Pancreas (tissue), 10 donors: ENCODE data around the gene SARS1. TPM values are rescaled to one million over a fixed set of nuclear protein-coding genes. Genes with fewer than 3 reads are reported as not detected.

Source experiments
- ATAC-seq, 4 donors: fragments of 200-7000 bp; cut with Tn5 transposase; one replicate each; pipeline versions ENCODE4 v1.8.0 to v1.9.1; 2020; ENCODE audit warnings: mild to moderate bottlenecking in 4 of 4, moderate library complexity in 4 of 4
- DNase-seq, 6 donors: peaks; one replicate each; pipeline ENCODE4 v3.0.0-alpha.2; 2020
- FAIRE-seq: peaks from 2 replicates; lab custom pipeline; 2012; peaks lifted over from hg19 to GRCh38; lab: Jason Lieb, UNC
- H3K27ac ChIP-seq, 4 donors: fragments of 200-600 bp; sonication (generic); 1 replicate in 3 of 4; 2 replicates in 1 of 4; pipeline versions ENCODE4 v1.5.0 to v1.8.0; 2020
- H3K27me3 ChIP-seq, 4 donors: fragments of 200-600 bp; one replicate each; pipeline ENCODE4 v1.8.0; 2021
- H3K36me3 ChIP-seq, 3 donors: fragments of 200-600 bp; sonication (generic) in 1 of 3; one replicate each; pipeline versions ENCODE4 v1.5.0 to v1.8.0; 2020 to 2021
- H3K4me1 ChIP-seq, 3 donors: fragments of 200-600 bp; one replicate each; pipeline ENCODE4 v1.8.0; 2021
- H3K4me3 ChIP-seq, 4 donors: fragments of 200-600 bp; sonication (generic) in 2 of 4; one replicate each; pipeline versions ENCODE4 v1.5.0 to v1.8.0; 2020 to 2021
- H3K9me3 ChIP-seq, 4 donors: fragments of 200-600 bp; one replicate each; pipeline ENCODE4 v1.8.0; 2021
- WGBS, 2 donors: extraction: QIAGEN DNeasy Blood & Tissue Kit; methylation state at CpG; one replicate each; pipeline ENCODE4 v1.1.7; 2013; 5-methylcytosine and 5-hydroxymethylcytosine counted together
- intact Hi-C, 3 donors: fragments of 100-400 bp; cut with DNase I; formaldehyde crosslinking; loops; one replicate each; pipeline versions ENCODE4 v1.11.1 to v1.14.2; 2022
- polyA plus RNA-seq, 2 donors: library from polyadenylated mRNA; stranded (reverse); fragments of 200-250 nt; gene quantifications; one replicate each; pipeline ENCODE4 v1.2.3, GENCODE V29; 2013
- total RNA-seq, 6 donors: library from RNA; stranded (reverse); fragmentation: NEBNext Ultra II Directional in 4 of 6; extraction: Animal tissue kit (Norgen Biotek cat#: 25700) in 4 of 6; gene quantifications; one replicate each; pipeline versions ENCODE4 v1.2.1 to v1.2.4, GENCODE V29; 2021 to 2023
- TF ChIP-seq, protein P1 (sequence below), 4 donors: fragments of 200-600 bp; sonication (generic) in 3 of 4; IDR thresholded peaks; one replicate each; pipeline versions ENCODE4 v1.5.0 to v1.8.0; 2021; ENCODE audit warnings: antibody characterized with exemption in 4 of 4
- donor health status: healthy with polysubstance abuse.
- donor health status: DM: no; HTN: no; CAD: no; lungs with moderate emphysema.
- donor health status: DM: no; HTN: no; CAD: no.
- donor health status: control.
- donor health status: control.
- donor health status: Bipolar disorder and iron deficiency.
- donor health status: DM: yes; HTN: yes; CAD: no.
- donor health status: DM: no; HTN: no; CAD: no.
- donor health status: DM: no; HTN: no; CAD: no.
- donor health status: DM: yes; HTN: yes; CAD: no.

Gene SARS1
- total and polyA plus RNA-seq, 8 donors: 50.5 to 270 (median 115) TPM

DNA sequence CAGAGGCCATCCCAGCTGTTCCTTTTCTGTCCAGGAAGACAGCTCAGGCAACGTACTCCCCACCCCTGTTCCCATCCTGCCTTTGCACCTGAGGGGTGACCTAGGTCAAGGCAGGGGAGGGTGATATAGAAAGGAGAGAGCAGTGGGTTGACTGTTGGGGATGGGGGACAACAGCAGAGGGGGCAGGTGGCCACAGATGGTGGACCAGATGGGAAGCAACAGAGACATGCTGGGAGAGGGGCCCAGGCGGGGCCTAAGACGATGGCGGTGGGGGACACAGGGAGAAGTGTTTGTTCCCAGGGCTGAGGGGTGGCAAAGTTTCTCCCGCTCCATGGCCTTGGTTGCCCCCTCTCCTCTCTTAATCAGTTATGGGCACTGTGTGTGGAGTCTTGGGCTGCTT is 42.0 kb downstream of the SARS1 start:
- H3K27me3 ChIP-seq: no peaks in the 10 kb centered on the region
- FAIRE-seq (no peak), ATAC-seq (no peak), DNase-seq (no peak)
- no peaks in the 10 kb centered on the region for H3K4me1 ChIP-seq
- WGBS, 2 donors: 90 to 93% methylated on average over 5 of the region's 5 CpGs
- TF ChIP-seq, protein P1, sequence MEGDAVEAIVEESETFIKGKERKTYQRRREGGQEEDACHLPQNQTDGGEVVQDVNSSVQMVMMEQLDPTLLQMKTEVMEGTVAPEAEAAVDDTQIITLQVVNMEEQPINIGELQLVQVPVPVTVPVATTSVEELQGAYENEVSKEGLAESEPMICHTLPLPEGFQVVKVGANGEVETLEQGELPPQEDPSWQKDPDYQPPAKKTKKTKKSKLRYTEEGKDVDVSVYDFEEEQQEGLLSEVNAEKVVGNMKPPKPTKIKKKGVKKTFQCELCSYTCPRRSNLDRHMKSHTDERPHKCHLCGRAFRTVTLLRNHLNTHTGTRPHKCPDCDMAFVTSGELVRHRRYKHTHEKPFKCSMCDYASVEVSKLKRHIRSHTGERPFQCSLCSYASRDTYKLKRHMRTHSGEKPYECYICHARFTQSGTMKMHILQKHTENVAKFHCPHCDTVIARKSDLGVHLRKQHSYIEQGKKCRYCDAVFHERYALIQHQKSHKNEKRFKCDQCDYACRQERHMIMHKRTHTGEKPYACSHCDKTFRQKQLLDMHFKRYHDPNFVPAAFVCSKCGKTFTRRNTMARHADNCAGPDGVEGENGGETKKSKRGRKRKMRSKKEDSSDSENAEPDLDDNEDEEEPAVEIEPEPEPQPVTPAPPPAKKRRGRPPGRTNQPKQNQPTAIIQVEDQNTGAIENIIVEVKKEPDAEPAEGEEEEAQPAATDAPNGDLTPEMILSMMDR (IDR thresholded peaks at IDR 0.05): no peak
- no peaks in the 10 kb centered on the region for H3K9me3 ChIP-seq
- intact Hi-C loops: no loop called here
- no peak overlapping the region for H3K27ac ChIP-seq
- no peak overlapping the region for H3K4me3 ChIP-seq
- no peaks in the 10 kb centered on the region for H3K36me3 ChIP-seq

DNA sequence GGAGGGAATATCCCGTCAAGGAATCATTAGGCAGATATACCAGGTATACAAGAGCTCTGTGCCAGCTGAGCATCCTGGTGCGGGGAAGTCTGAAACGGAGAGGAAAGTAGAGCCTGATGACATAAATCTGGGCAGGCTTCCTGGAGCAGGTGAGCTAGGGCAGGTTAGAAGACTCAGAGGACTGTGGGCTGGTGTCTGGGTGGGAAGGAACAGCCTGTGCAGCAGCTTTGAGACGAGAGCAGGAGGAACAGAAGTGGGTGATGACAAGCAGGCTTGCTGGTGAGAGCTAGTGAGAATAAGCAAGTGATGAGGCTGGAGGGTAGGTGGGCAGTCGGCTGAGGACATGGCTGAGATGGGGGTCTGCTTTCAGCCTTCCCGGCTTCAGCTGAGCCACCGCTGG is 42.4 kb downstream of the SARS1 start:
- DNase-seq (no peak), ATAC-seq (no peak), FAIRE-seq (no peak)
- Histone ChIP-seq H3K27ac (no peak overlapping the region), H3K36me3 (no peaks in the 10 kb centered on the region), H3K4me3 (no peak overlapping the region), H3K4me1 (no peaks in the 10 kb centered on the region), H3K27me3 (no peaks in the 10 kb centered on the region), H3K9me3 (no peaks in the 10 kb centered on the region)
- intact Hi-C loops: no loop called here
- TF ChIP-seq, protein P1 (IDR thresholded peaks at IDR 0.05): no peak
- 80 to 87% methylated on average over 7 of the region's 7 CpGs for WGBS, 2 donors

DNA sequence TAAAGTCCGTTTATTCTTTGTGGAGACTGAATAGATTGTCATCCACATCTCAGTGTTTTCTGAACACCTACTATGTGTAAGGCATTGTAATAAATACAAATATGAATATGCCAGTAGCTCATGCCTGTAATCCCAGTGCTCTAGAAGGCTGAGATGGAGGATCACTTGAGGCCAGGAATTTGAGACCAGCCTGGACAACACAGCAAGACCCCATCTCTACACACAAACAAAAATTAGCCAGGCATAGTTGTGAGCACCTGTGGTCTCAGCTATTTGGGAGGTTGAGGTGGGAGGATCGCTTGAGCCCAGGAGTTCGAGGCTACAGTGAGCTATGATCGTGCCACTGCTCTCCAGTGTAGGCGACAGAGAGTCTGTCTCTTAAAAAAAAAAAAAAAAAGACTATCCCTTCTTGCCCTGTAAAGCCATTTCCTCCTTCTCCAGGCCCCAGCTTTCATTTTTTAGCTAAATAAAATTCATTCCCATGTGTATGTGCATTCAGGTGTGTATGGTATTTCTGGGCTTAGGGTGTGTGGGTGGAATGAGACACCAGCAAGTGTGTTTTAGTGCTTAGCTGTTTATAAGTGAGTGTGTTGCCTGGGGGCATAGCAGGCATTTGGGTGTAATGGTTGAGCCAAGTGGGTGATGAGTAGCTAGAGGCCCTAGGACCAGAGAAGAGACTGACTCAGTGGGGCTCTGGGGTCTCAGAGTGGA is 43.4 kb downstream of the SARS1 start:
- 84 to 86% methylated on average over 5 of the region's 5 CpGs for WGBS, 2 donors
- Histone ChIP-seq H3K4me3 (no peak overlapping the region), H3K4me1 (no peaks in the 10 kb centered on the region), H3K36me3 (no peaks in the 10 kb centered on the region), H3K27ac (no peak overlapping the region), H3K27me3 (no peaks in the 10 kb centered on the region), H3K9me3 (no peaks in the 10 kb centered on the region)
- DNase-seq: no peak
- ATAC-seq: no peak
- TF ChIP-seq, protein P1 (IDR thresholded peaks at IDR 0.05): no peak
- intact Hi-C loops: no loop called here
- FAIRE-seq: no peak

DNA sequence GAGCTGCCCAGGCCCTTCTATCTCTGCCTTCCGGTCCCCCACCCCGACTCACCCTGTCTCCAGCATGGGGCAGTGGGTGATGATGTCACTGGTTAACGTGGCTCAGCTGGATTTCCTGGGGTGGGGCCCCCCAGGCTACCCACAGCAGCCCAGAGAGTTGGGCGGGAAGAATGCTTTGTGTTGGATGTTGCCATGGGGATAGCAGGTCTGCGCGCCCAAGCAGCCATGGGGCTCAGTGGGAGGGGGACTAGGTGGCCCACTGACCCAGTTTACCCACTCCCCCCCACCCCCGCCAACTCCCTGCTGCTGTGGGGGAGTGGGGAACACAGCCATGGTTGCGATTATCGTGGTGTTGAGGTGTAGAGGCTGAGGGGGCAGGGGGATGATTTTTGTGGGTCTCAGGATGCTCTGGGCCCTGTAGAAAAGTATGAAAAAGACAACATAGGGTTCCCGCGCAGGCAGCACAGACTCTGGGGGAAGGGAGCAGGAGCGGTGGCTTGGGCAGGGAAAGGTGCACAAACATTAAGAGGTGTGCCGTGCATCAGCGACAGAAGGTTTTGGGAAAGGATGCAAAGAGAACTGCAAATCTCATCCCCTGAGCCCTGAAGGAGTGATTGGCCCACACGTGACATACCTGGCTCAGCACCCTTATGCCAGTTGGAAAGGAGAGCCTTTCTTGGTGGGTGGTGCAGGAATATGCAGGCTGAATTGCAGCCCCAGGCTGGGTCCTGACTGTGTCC is 44.1 kb downstream of the SARS1 start:
- no peak for ATAC-seq
- Histone ChIP-seq H3K9me3 (no peaks in the 10 kb centered on the region), H3K4me3 (no peak overlapping the region), H3K4me1 (no peaks in the 10 kb centered on the region), H3K27ac (no peak overlapping the region), H3K27me3 (no peaks in the 10 kb centered on the region), H3K36me3 (no peaks in the 10 kb centered on the region)
- DNase-seq: peak in 1 of 6 donors; percentile 16
- TF ChIP-seq, protein P1 (IDR thresholded peaks at IDR 0.05): no peak
- no peak for FAIRE-seq
- WGBS, 2 donors: 88 to 89% methylated on average over 14 to 15 of the region's 15 CpGs
- intact Hi-C loops: no loop called here
